Urinary bladder (tissue), 4 donors: ENCODE measurements around the gene TMEM63A. TPM values are rescaled to one million over a fixed set of nuclear protein-coding genes. Genes with fewer than 3 reads are reported as not detected.

ENCODE experiments used
- DNase-seq: peaks from one replicate; pipeline ENCODE4 v3.0.0-alpha.2; 2015; ENCODE audit errors: extremely low spot score
- H3K27ac ChIP-seq: one replicate; pipeline ENCODE4 v1.5.1; 2013; ENCODE audit warnings: low read depth, mild to moderate bottlenecking, moderate library complexity
- H3K36me3 ChIP-seq: one replicate; pipeline ENCODE4 v1.6.1; 2013; ENCODE audit warnings: mild to moderate bottlenecking, moderate library complexity; ENCODE audit not compliant: insufficient read depth
- H3K4me1 ChIP-seq: one replicate; pipeline ENCODE4 v1.6.1; 2013; ENCODE audit warnings: mild to moderate bottlenecking, moderate library complexity; ENCODE audit not compliant: insufficient read depth
- H3K4me3 ChIP-seq: one replicate; pipeline ENCODE4 v1.5.1; 2013; ENCODE audit warnings: low read depth, low read length
- WGBS: extraction: QIAGEN DNeasy Blood & Tissue Kit; methylation state at CpG from one replicate; pipeline ENCODE4 v1.1.7; 2013; 5-methylcytosine and 5-hydroxymethylcytosine counted together
- polyA plus RNA-seq: library from polyadenylated mRNA; stranded (reverse); fragments of 200-250 nt; gene quantifications from one replicate; pipeline ENCODE4 v1.2.3, GENCODE V29; 2013
- total RNA-seq: library from RNA; depleted of rRNA; stranded (reverse); fragments of >200 nt; gene quantifications from one replicate; pipeline ENCODE4 v1.2.3, GENCODE V29; 2014
- donor health status: healthy with polysubstance abuse.
- donor health status: healthy.

TMEM63A gene
- total and polyA plus RNA-seq, 2 donors, result 28.1 to 53.7 TPM

GRCh38 chr1:225886159-225887029 lies 4.2 kb upstream of the TMEM63A start:
- Histone ChIP-seq H3K36me3 (no peaks in the 10 kb centered on the region), H3K4me3 (no peak overlapping the region), H3K27ac (no peak overlapping the region), H3K4me1 (no peaks in the 10 kb centered on the region)
- 89% methylated on average over 19 of the region's 19 CpGs for WGBS
- no peak for DNase-seq

GRCh38 chr1:225885336-225885735 lies 3.2 kb upstream of the TMEM63A start:
- no peaks in the 10 kb centered on the region for H3K4me1 ChIP-seq
- no peak overlapping the region for H3K4me3 ChIP-seq
- H3K36me3 ChIP-seq, result no peaks in the 10 kb centered on the region
- no peak overlapping the region for H3K27ac ChIP-seq
- no peak for DNase-seq
- WGBS, result 95% methylated on average over 6 of the region's 6 CpGs

GRCh38 chr1:225883616-225884265 lies 1.6 kb upstream of the TMEM63A start:
- Histone ChIP-seq H3K4me1 (no peaks in the 10 kb centered on the region), H3K4me3 (no peak overlapping the region), H3K27ac (no peak overlapping the region), H3K36me3 (no peaks in the 10 kb centered on the region)
- 89% methylated on average over 10 of the region's 11 CpGs for WGBS
- no peak for DNase-seq

GRCh38 chr1:225882694-225883615 lies 775 bp upstream of the TMEM63A start:
- 7% methylated on average over 63 of the region's 63 CpGs for WGBS
- Histone ChIP-seq H3K4me1 (no peaks in the 10 kb centered on the region), H3K4me3 (peak overlapping the region; percentile 92), H3K36me3 (no peaks in the 10 kb centered on the region), H3K27ac (peak overlapping the region; percentile 77)
- no peak for DNase-seq

- DNase-seq, result no peak
- Histone ChIP-seq H3K4me1 (no peaks in the 10 kb centered on the region), H3K36me3 (no peaks in the 10 kb centered on the region), H3K27ac (peak overlapping the region; percentile 83), H3K4me3 (peak overlapping the region; percentile 92)
- 14% methylated on average over 25 of the region's 25 CpGs for WGBS
These were observed 860 bp downstream of the TMEM63A start for GRCh38 chr1:225881081-225881958.

GRCh38 chr1:225880636-225881035 lies 1.5 kb downstream of the TMEM63A start:
- H3K4me3 ChIP-seq, result no peak overlapping the region
- DNase-seq, result no peak
- no peaks in the 10 kb centered on the region for H3K4me1 ChIP-seq
- H3K27ac ChIP-seq, result no peak overlapping the region
- H3K36me3 ChIP-seq, result no peaks in the 10 kb centered on the region
- 73% methylated on average over 5 of the region's 5 CpGs for WGBS

GRCh38 chr1:225880222-225880588 lies 2.0 kb downstream of the TMEM63A start:
- H3K4me1 ChIP-seq, result no peaks in the 10 kb centered on the region

GRCh38 chr1:225879521-225880221 lies 2.5 kb downstream of the TMEM63A start:
- DNase-seq, result no peak
- 76% methylated on average over 8 of the region's 8 CpGs for WGBS
- no peaks in the 10 kb centered on the region for H3K36me3 ChIP-seq
- no peak overlapping the region for H3K4me3 ChIP-seq
- peak overlapping the region; percentile 28 for H3K27ac ChIP-seq
- no peaks in the 10 kb centered on the region for H3K4me1 ChIP-seq

More at GRCh38 chr1:225880222-225880588, 2.0 kb downstream of the TMEM63A start:
- WGBS, result 81% methylated on average over 2 of the region's 2 CpGs
- Histone ChIP-seq H3K4me3 (no peak overlapping the region), H3K27ac (no peak overlapping the region), H3K36me3 (no peaks in the 10 kb centered on the region)
- no peak for DNase-seq

GRCh38 chr1:225878282-225878681 lies 3.9 kb downstream of the TMEM63A start:
- H3K36me3 ChIP-seq, result no peaks in the 10 kb centered on the region
- no peaks in the 10 kb centered on the region for H3K4me1 ChIP-seq
- DNase-seq, result no peak
- no peak overlapping the region for H3K27ac ChIP-seq
- WGBS, result 87% methylated on average over 4 of the region's 4 CpGs
- no peak overlapping the region for H3K4me3 ChIP-seq

GRCh38 chr1:225877580-225877979 lies 4.6 kb downstream of the TMEM63A start:
- no peaks in the 10 kb centered on the region for H3K36me3 ChIP-seq
- no peak for DNase-seq
- H3K4me3 ChIP-seq, result no peak overlapping the region
- WGBS, result 41% methylated on average over 10 of the region's 10 CpGs
- H3K27ac ChIP-seq, result no peak overlapping the region
- no peaks in the 10 kb centered on the region for H3K4me1 ChIP-seq

GRCh38 chr1:225876900-225877510 lies 5.2 kb downstream of the TMEM63A start:
- Histone ChIP-seq H3K4me3 (no peak overlapping the region), H3K36me3 (no peaks in the 10 kb centered on the region), H3K4me1 (no peaks in the 10 kb centered on the region), H3K27ac (no peak overlapping the region)
- 77% methylated on average over 12 of the region's 12 CpGs for WGBS
- DNase-seq, result no peak
